GM12874 (cell line): ENCODE results near the gene BTBD18.

ENCODE experiments used
- TF ChIP-seq, protein P1 (sequence below): IDR thresholded peaks from 2 replicates; pipeline ENCODE4 v1.5.1; 2011; ENCODE audit warnings: low read depth, mild to moderate bottlenecking, control low read depth, low read length, moderate library complexity; ENCODE audit not compliant: insufficient read depth

BTBD18 gene

DNA sequence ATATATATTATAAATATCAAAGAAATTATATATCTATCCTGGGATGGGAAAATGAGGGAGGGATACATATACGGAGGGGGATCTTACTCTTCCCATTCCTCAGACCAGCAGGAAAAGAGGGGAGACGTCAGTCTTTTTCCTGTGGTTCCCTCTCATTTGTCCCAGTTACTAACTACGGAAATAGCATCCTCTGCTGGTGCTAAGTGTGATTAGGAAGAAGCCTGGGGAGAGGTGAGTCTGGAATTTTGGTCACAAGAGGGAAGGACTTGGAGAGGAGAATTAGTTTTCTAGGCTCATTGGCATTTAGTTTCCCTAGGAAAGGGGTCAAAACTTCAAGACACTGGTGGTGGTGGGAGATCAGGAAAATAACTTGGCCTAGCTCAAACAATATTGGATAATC is 51.2 kb downstream of the BTBD18 start:
- TF ChIP-seq, protein P1, sequence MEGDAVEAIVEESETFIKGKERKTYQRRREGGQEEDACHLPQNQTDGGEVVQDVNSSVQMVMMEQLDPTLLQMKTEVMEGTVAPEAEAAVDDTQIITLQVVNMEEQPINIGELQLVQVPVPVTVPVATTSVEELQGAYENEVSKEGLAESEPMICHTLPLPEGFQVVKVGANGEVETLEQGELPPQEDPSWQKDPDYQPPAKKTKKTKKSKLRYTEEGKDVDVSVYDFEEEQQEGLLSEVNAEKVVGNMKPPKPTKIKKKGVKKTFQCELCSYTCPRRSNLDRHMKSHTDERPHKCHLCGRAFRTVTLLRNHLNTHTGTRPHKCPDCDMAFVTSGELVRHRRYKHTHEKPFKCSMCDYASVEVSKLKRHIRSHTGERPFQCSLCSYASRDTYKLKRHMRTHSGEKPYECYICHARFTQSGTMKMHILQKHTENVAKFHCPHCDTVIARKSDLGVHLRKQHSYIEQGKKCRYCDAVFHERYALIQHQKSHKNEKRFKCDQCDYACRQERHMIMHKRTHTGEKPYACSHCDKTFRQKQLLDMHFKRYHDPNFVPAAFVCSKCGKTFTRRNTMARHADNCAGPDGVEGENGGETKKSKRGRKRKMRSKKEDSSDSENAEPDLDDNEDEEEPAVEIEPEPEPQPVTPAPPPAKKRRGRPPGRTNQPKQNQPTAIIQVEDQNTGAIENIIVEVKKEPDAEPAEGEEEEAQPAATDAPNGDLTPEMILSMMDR: no peak

DNA sequence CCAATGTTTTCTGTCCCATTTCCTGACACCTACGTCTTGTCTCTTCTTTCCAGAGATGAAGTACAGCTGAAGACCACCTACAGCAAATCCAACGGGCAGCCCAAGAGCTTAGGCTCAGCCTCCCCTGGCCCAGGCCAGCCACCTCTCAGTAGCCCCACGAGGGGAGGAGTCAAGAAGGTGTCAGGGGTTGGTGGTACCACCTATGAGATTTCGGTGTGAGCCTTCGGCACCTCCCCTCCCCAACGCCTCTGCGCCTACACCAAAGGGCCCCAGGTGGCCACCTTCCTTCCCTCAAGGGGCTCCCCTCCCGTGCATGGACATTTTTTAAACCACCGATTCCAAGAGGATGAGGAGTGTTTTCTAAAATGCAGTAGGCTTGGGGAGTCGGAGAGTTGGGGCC is 51.8 kb downstream of the BTBD18 start:
- TF ChIP-seq, protein P1: no peak

DNA sequence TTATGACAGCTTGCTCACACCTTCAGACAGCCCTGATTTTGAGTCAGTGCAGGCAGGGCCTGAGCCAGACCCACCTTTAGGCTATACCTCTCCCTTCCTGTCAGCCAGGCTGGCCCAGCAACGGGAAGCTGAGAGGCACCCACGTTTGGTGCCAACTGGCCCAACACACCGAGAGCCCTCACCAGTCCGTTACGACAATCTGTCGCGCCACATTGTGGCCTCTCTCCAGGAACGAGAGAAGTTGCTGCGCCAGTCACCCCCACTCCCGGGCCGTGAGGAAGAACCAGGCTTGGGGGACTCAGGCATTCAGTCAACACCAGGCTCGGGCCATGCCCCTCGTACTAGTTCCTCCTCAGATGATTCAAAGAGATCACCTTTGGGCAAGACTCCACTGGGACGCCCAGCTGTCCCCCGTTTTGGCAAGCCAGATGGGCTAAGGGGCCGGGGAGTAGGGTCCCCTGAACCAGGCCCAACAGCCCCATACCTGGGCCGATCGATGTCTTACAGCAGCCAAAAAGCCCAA is 52.7 kb downstream of the BTBD18 start:
- TF ChIP-seq, protein P1: no peak
